Parathyroid adenoma (tissue), 2 donors: ENCODE data around the gene SHE.

ENCODE experiments used
- H2AFZ ChIP-seq: fragments of 300-600 bp; sonication (generic); one replicate; pipeline ENCODE4 v1.7.0; 2017; ENCODE audit warnings: antibody characterized with exemption, mild to moderate bottlenecking
- H3K27ac ChIP-seq: fragments of 300-600 bp; sonication (generic); one replicate; pipeline ENCODE4 v1.7.0; 2017
- H3K27me3 ChIP-seq: fragments of 300-600 bp; sonication (generic); one replicate; pipeline ENCODE4 v1.7.0; 2017; ENCODE audit warnings: low read length; ENCODE audit not compliant: control insufficient read depth, insufficient read depth
- H3K36me3 ChIP-seq: fragments of 300-600 bp; sonication (generic); one replicate; pipeline ENCODE4 v1.7.0; 2017; ENCODE audit warnings: low read length; ENCODE audit not compliant: control insufficient read depth, insufficient read depth
- H3K4me1 ChIP-seq: fragments of 300-600 bp; sonication (generic); one replicate; pipeline ENCODE4 v1.7.0; 2017; ENCODE audit warnings: control low read depth
- H3K4me2 ChIP-seq: fragments of 300-600 bp; sonication (generic); one replicate; pipeline ENCODE4 v1.7.0; 2017; ENCODE audit warnings: low read length
- H3K4me3 ChIP-seq: fragments of 300-600 bp; sonication (generic); one replicate; pipeline ENCODE4 v1.7.0; 2017; ENCODE audit warnings: low read depth, low read length
- H3K79me2 ChIP-seq: fragments of 300-600 bp; sonication (generic); one replicate; pipeline ENCODE4 v1.7.0; 2017; ENCODE audit warnings: control low read depth
- H3K9ac ChIP-seq: fragments of 300-600 bp; sonication (generic); one replicate; pipeline ENCODE4 v1.7.0; 2017; ENCODE audit warnings: mild to moderate bottlenecking
- H3K9me3 ChIP-seq: fragments of 300-600 bp; sonication (generic); one replicate; pipeline ENCODE4 v1.7.0; 2017; ENCODE audit warnings: low read length; ENCODE audit not compliant: control insufficient read depth
- TF ChIP-seq, protein P1 (sequence below): fragments of 300-600 bp; sonication (generic); IDR thresholded peaks from one replicate; pipeline ENCODE4 v1.7.0; 2017; ENCODE audit warnings: antibody characterized with exemption, mild to moderate bottlenecking
- donor health status: primary hyperparathyroidism.

The SHE gene

DNA sequence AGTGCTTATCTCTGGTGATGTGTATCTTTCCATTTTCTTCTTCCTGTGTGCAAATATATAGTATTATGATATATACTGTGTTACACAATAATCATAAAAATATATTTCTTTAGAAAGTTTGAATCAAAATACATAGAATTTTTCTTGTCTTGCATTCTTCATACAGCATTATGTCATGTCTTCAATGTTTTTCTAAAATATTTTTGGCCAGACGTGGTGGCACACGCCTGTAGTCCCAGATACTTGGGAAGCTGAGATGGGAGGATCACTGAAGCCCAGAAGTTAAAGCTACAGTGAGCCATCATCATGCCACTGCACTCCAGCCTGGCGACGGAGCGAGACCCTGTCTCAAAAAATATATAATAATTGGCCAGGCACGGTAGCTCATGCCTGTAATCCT lies 55.4 kb downstream of the SHE start:
- no peak overlapping the region for H2AFZ ChIP-seq
- H3K79me2 ChIP-seq: no peaks in the 10 kb centered on the region
- H3K4me2 ChIP-seq: no peak overlapping the region
- no peaks in the 10 kb centered on the region for H3K4me1 ChIP-seq
- H3K27ac ChIP-seq: no peak overlapping the region
- TF ChIP-seq, protein P1, sequence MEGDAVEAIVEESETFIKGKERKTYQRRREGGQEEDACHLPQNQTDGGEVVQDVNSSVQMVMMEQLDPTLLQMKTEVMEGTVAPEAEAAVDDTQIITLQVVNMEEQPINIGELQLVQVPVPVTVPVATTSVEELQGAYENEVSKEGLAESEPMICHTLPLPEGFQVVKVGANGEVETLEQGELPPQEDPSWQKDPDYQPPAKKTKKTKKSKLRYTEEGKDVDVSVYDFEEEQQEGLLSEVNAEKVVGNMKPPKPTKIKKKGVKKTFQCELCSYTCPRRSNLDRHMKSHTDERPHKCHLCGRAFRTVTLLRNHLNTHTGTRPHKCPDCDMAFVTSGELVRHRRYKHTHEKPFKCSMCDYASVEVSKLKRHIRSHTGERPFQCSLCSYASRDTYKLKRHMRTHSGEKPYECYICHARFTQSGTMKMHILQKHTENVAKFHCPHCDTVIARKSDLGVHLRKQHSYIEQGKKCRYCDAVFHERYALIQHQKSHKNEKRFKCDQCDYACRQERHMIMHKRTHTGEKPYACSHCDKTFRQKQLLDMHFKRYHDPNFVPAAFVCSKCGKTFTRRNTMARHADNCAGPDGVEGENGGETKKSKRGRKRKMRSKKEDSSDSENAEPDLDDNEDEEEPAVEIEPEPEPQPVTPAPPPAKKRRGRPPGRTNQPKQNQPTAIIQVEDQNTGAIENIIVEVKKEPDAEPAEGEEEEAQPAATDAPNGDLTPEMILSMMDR: no peak
- no peaks in the 10 kb centered on the region for H3K27me3 ChIP-seq
- no peaks in the 10 kb centered on the region for H3K36me3 ChIP-seq
- H3K9me3 ChIP-seq: no peaks in the 10 kb centered on the region
- no peak overlapping the region for H3K9ac ChIP-seq
- H3K4me3 ChIP-seq: no peak overlapping the region

- no peaks in the 10 kb centered on the region for H3K9me3 ChIP-seq
- no peak overlapping the region for H2AFZ ChIP-seq
- no peak overlapping the region for H3K27ac ChIP-seq
- no peaks in the 10 kb centered on the region for H3K4me1 ChIP-seq
- H3K4me2 ChIP-seq: no peak overlapping the region
- no peak overlapping the region for H3K9ac ChIP-seq
- H3K79me2 ChIP-seq: no peaks in the 10 kb centered on the region
- H3K4me3 ChIP-seq: no peak overlapping the region
- no peaks in the 10 kb centered on the region for H3K36me3 ChIP-seq
- no peaks in the 10 kb centered on the region for H3K27me3 ChIP-seq
- TF ChIP-seq, protein P1: no peak
These were observed 55.9 kb downstream of the SHE start for GRCh38 chr1:154446292-154446691.

- Histone ChIP-seq H3K4me1 (no peaks in the 10 kb centered on the region), H3K79me2 (no peaks in the 10 kb centered on the region), H3K9me3 (no peaks in the 10 kb centered on the region), H3K27ac (no peak overlapping the region), H3K4me3 (no peak overlapping the region), H3K27me3 (no peaks in the 10 kb centered on the region), H3K9ac (no peak overlapping the region), H3K36me3 (no peaks in the 10 kb centered on the region), H3K4me2 (no peak overlapping the region), H2AFZ (no peak overlapping the region)
- TF ChIP-seq, protein P1: no peak
These were observed 57.2 kb downstream of the SHE start for GRCh38 chr1:154445040-154445472.

- Histone ChIP-seq H3K36me3 (no peaks in the 10 kb centered on the region), H3K4me2 (no peak overlapping the region), H3K27ac (no peak overlapping the region), H3K4me1 (no peaks in the 10 kb centered on the region), H3K4me3 (no peak overlapping the region), H3K9me3 (no peaks in the 10 kb centered on the region), H3K27me3 (no peaks in the 10 kb centered on the region), H3K79me2 (no peaks in the 10 kb centered on the region), H2AFZ (no peak overlapping the region), H3K9ac (no peak overlapping the region)
- TF ChIP-seq, protein P1: no peak
These were observed 58.8 kb downstream of the SHE start for GRCh38 chr1:154443274-154444013.
